Dermis microvascular lymphatic vessel endothelial cell (primary cell): Measurements from ENCODE around the gene CLPTM1. TPM values are rescaled to one million over a fixed set of nuclear protein-coding genes. Genes with fewer than 3 reads are reported as not detected.
"Not testable (repeated sequence)": the region's sequence is repeated elsewhere in the genome, so short reads cannot be mapped to it uniquely, and the experiment has no call there.

Experiments used
- DNase-seq, 2 donors: peaks; one replicate each; pipeline versions ENCODE4 v3.0.0 to v3.0.0-alpha.2; 2010; ENCODE audit warnings: low read depth in 2 of 2
- total RNA-seq: library from RNA; depleted of rRNA; stranded (reverse); fragments of >200 nt; gene quantifications from 2 replicates; pipeline ENCODE4 v1.2.1, GENCODE V29; 2014

CLPTM1 gene, protein sequence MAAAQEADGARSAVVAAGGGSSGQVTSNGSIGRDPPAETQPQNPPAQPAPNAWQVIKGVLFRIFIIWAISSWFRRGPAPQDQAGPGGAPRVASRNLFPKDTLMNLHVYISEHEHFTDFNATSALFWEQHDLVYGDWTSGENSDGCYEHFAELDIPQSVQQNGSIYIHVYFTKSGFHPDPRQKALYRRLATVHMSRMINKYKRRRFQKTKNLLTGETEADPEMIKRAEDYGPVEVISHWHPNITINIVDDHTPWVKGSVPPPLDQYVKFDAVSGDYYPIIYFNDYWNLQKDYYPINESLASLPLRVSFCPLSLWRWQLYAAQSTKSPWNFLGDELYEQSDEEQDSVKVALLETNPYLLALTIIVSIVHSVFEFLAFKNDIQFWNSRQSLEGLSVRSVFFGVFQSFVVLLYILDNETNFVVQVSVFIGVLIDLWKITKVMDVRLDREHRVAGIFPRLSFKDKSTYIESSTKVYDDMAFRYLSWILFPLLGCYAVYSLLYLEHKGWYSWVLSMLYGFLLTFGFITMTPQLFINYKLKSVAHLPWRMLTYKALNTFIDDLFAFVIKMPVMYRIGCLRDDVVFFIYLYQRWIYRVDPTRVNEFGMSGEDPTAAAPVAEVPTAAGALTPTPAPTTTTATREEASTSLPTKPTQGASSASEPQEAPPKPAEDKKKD
- total RNA-seq: 23.2 and 52.6 TPM in 2 replicates

- peak; percentile 95 to 98 for DNase-seq
These were observed at the start of gene CLPTM1 for GRCh38 chr19:44954649-44955504. Gene CLPTM1, plus strand, starts transcription at chr19:44955380. Its CDS starts 16 bp downstream, at chr19:44955396.

- no peak for DNase-seq
These were observed 49.6 kb upstream of the CLPTM1 start, which contains the start of gene APOE for GRCh38 chr19:44905437-44906160. Gene APOE, plus strand, starts transcription at chr19:44905796. Its CDS starts 829 bp downstream, at chr19:44906625.

GRCh38 chr19:44907613-44908012 lies 47.6 kb upstream of the CLPTM1 start:
- DNase-seq: no peak

DNA sequence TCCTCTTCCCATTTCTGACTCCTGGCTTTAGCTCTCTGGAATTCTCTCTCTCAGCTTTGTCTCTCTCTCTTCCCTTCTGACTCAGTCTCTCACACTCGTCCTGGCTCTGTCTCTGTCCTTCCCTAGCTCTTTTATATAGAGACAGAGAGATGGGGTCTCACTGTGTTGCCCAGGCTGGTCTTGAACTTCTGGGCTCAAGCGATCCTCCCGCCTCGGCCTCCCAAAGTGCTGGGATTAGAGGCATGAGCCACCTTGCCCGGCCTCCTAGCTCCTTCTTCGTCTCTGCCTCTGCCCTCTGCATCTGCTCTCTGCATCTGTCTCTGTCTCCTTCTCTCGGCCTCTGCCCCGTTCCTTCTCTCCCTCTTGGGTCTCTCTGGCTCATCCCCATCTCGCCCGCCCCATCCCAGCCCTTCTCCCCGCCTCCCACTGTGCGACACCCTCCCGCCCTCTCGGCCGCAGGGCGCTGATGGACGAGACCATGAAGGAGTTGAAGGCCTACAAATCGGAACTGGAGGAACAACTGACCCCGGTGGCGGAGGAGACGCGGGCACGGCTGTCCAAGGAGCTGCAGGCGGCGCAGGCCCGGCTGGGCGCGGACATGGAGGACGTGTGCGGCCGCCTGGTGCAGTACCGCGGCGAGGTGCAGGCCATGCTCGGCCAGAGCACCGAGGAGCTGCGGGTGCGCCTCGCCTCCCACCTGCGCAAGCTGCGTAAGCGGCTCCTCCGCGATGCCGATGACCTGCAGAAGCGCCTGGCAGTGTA lies 46.9 kb upstream of the CLPTM1 start:
- no peak for DNase-seq

- no peak for DNase-seq
These were observed 46.3 kb upstream of the CLPTM1 start for GRCh38 chr19:44908836-44909261.

GRCh38 chr19:44909775-44910174 lies 45.4 kb upstream of the CLPTM1 start:
- DNase-seq: no peak

- DNase-seq: not testable (repeated sequence)
These were observed 43.3 kb upstream of the CLPTM1 start for GRCh38 chr19:44911896-44912295.

DNA sequence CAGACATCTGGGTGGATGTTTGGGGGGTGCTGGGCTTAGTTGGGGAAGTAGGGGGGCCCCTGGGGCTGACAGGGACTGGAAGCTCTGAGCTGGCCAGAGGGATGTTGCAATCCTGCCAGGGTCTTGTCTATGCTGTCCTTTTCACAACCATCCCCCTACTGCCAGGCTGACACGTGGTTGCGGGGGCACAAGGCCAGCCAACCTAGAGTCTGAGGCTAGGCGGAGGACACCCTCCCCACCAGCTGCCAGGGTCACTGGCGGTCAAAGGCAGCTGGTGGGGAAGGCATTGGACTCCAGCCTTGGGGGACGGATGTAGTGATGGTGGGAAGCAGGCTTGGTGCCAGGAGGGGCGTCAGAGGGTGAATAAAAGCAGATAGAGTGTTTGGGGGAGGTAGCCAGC lies 42.3 kb upstream of the CLPTM1 start:
- no peak for DNase-seq

- not testable (repeated sequence) for DNase-seq
These were observed 41.4 kb upstream of the CLPTM1 start for GRCh38 chr19:44913512-44914432.

GRCh38 chr19:44914433-44915206 lies 40.6 kb upstream of the CLPTM1 start, which contains the start of gene APOC1:
Gene APOC1, plus strand, starts transcription at chr19:44914608. Its CDS starts 284 bp downstream, at chr19:44914892.
- peak; percentile 61 to 79 for DNase-seq

- DNase-seq: no peak
These were observed 30.9 kb upstream of the CLPTM1 start for GRCh38 chr19:44924243-44924725.

DNA sequence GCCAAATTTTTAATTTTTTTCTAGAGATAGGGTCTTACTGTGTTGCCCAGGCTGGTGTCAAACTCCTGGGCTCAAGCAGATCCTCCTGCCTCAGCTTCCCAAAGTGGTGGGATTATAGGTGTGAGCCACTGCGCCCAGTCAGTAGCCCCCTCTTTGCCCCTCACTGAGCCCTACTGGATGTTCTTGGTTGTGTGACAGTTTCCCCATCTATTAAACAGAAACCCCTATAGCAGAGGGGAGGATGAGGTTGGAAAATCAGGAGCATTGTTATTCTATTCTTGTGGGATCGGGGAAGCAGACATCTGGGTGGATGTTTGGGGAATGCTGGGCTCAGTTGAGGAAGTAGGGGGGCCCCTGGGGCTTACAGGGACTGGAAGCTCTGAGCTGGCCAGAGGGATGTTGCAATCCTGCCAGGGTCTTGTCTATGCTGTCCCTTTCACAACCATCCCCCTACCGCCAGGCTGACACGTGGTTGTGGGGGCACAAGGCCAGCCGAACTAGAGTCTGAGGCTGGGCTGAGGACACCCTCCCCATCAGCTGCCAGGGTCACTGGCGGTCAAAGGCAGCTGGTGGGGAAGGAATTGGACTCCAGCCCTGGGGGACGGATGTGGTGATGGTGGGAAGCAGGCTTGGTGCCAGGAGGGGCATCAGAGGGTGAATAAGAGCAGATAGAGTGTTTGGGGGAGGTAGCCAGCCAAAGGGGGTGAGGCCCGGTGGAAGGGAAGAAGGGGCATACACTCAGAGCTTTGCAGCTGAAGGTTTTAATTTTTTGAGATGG lies 29.9 kb upstream of the CLPTM1 start:
- DNase-seq: peak in 1 of 2 donors; percentile 44

DNA sequence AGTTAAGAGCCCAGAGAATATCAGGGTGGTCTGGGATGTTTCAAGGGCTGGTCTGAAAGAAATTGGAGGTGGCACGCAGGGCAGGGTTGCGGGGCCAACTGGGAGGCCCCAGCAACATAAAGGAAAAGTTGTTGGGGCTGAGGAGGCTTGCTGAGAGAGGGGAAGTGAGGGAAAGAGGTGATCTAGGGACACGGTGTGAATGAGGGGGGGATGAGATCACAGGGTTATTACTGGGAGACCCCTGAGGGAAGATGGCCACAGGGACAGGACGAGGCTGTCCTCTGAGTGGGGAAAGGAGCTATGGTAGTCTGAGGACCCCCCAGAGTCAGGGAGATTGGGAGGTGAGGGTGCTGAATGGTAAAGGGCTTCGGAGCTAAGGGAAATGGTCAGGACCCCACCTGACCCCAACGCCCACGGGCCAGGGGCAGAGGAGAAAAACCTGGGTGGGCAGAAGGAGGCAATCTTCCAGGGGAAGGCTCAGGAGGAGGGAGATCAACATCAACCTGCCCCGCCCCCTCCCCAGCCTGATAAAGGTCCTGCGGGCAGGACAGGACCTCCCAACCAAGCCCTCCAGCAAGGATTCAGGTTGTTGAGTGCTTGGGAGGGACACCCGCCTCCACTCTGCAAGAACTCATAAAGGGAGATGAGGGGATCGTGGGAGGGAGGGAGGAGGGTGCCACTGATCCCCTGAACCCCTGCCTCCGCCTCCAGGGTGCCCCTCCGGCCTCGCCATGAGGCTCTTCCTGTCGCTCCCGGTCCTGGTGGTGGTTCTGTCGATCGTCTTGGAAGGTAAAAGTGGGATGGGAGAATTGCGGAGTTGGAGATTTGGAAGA lies 28.7 kb upstream of the CLPTM1 start:
- DNase-seq: not testable (repeated sequence)

- no peak for DNase-seq
These were observed 27.4 kb upstream of the CLPTM1 start for GRCh38 chr19:44927746-44928145.

DNA sequence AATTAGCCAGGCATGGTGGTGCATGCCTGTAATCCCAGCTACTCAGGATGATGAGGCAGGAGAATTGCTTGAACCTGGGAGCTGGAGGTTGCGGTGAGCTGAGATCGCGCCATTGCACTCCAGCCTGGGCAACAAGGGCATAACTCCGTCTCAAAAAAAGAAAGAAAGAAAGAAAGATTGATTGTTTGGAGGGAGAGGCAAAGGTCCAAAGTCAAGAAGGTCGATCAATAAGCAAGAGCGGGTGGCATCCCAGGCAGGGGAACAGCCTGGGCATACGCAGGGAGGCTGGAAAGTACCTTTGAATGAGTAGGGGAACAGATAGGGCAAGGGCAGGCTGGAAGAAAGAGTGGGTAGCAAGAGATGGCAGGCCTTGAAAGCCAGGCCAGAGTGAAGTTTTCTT lies 25.1 kb upstream of the CLPTM1 start:
- no peak for DNase-seq

GRCh38 chr19:44931541-44931940 lies 23.6 kb upstream of the CLPTM1 start:
- no peak for DNase-seq
